Sciatic nerve (tissue), 2 donors: Measurements from ENCODE around the gene WIPI1. TPM values are rescaled to one million over a fixed set of nuclear protein-coding genes. Genes with fewer than 3 reads are reported as not detected.
A peak's percentile ranks its signal among the peaks of the same experiment; 100 is the strongest.
"Not testable (repeated sequence)": the region's sequence is repeated elsewhere in the genome, so short reads cannot be mapped to it uniquely, and the experiment has no call there.

Source experiments
- ATAC-seq: fragments of 200-7000 bp; cut with Tn5 transposase; one replicate; pipeline ENCODE4 v1.9.1; 2020; ENCODE audit warnings: mild to moderate bottlenecking, moderate library complexity
- DNase-seq: peaks from one replicate; pipeline ENCODE4 v3.0.0-alpha.2; 2020; ENCODE audit warnings: low spot score
- intact Hi-C: fragments of 100-400 bp; cut with DNase I; formaldehyde crosslinking; loops from one replicate; pipeline ENCODE4 v1.14.2; 2022
- microRNA-seq: library from miRNA; unstranded; fragments of <30 nt; microRNA quantifications from one replicate; pipeline ENCODE4 v1.2.0, GENCODE V29; 2020
- total RNA-seq: library from RNA; stranded (reverse); fragmentation: NEBNext Ultra II Directional; extraction: Animal tissue kit (Norgen Biotek cat#: 25700); gene quantifications from one replicate; pipeline ENCODE4 v1.2.1, GENCODE V29; 2021
- donor health status: DM: no; HTN: no; CAD: no.
- donor health status: DM: no; HTN: no; CAD: no.

The WIPI1 gene
- total RNA-seq, 1 donor from 2014 or later, result 46.5 TPM

DNA sequence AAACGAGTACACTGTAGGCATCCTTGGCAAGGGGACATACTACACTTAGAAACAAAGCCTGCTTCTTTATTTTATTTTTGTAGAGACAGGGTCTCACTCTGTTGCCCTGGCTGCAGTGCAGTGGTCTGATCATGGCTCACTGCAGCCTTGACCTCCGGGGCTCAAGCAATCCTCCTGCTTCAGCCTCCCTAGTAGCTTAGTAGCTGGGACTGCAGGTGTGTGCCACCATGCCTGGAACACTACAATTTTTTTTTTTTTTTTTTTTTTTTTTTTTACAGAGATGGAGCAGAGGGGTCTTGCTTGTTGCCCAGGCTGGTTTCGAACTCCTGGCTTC, 78.2 kb downstream of the WIPI1 start:
- no peak for ATAC-seq
- DNase-seq, result no peak
- intact Hi-C loops, result no loop called here

DNA sequence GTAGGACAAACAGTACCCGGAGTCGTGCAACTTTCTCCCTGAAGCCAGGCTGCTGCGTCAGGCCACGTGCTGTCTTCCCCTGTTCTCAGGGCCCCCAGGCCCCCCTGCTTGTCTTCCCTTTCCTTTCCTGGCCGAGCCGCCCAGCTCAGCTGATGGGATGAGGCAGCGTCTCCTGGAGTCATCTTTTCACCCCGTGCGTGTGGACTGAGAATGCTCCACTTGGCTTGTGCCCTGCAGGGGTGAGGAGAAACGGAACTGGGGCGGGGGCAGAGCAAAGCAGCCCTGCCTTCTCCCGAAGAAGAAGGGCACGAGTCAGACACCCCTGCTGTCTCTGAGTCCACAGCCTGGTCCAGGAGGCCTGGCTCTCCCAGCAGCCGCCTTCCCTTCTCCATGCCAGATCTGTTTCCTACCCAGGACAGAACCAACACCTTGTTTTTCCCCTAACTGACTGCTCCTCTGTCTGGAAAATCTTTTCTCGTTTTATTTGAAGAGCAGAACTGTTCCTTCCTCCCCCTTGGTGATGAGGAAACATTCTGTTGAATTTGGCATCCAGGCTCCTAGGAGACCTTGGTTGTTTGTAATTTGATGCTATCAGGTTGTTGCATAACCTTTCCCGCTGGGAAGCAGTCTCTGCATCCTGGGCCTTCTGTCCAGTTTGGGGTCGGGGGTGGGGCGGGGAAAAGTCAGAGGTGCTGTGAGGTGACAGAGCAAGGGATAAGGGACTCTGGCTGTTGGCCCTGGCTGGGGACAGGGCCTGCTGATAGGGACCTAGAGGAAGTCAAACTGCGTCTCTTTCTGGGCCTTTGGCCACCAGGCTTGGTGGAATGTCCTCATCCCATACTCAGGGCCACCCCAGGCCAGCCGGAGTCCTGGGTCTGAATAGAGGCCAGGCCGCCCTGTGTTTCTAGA, 78.8 kb downstream of the WIPI1 start:
- intact Hi-C loops, result no loop called here
- ATAC-seq (peak; percentile 96), DNase-seq (peak; percentile 94)

DNA sequence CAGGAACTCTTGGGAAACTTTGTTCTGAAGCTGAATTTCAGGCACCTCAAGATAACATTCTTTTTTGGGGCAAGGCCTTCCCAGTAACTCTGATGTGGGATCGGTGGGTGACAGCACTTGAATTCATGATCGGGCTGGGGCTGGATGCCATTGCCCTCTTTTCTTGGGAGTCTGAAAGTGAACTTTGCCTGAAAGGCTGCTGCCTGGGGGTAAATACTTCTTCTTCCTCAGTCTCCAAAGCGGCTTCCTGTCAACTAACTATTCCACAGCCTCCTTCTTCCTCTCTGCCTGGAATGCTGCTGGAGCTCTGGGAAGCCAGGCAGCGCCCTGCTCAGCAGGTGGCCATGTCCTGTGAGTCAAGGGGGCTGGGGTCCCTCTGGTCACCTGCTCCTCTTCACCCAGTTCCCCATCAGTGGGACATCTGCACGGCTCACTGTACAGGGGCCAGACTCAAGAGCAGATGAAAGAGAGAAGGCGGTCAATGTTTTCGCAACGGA, 79.5 kb downstream of the WIPI1 start:
- ATAC-seq (no peak), DNase-seq (no peak)
- intact Hi-C loops, result no loop called here

DNA sequence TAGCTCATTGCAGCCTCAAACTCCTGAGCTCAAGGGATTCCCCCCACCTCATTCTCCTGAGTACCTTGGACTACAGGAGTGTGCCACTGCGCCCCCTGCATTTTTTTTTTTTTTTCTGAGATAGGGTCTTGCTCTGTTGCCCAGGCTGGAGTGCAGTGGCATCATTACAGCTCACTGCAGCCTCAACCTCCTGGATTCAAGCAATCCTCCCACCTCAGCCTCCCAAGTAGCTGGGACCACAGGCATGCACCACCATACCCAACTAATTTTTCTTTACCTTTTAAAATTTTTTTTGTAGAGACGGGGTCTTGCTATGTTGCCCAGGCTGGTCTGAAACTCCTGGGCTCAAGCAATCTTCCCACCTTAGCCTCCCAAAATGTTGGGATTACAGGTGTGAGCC, 81.1 kb downstream of the WIPI1 start:
- DNase-seq, ATAC-seq, intact Hi-C loops: not testable (repeated sequence)

DNA sequence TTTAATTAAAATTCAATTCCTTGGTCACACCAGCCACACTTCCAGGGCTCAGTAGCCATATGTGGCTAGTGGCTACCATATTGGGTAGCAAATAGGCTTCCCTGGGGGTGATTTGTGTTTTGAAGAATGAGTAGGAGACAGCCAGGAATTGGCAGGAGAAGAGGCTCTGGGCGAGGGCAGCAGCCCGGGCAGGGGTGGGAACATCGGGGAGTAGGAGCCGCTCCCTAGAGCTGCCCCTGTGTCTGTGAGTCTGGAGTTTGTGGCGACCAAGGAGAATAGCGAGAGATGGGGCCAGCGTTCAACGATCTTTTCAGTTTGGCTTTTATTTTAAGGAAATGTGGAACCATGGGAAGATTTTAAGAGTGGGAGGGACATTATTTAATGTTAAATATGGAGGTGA, 81.7 kb downstream of the WIPI1 start:
- intact Hi-C loops, result no loop called here
- ATAC-seq, result no peak
- DNase-seq, result no peak

Small RNA genes within 50 kb of the gene (microRNA-seq; reads per million reads assigned to microRNA genes)
- not detected for gene MIR635

Other genes with a start within 250 kb of the WIPI1 start
- 62.1 TPM for gene AMZ2, start 209.5 kb downstream of the WIPI1 start, total RNA-seq
- gene SLC16A6, start 166.4 kb downstream of the WIPI1 start, total RNA-seq, result 1.1 TPM
- gene ARSG, start 166.0 kb downstream of the WIPI1 start, total RNA-seq, result 7.0 TPM
- 320 TPM for gene PRKAR1A, start 54.9 kb upstream of the WIPI1 start, total RNA-seq
- 56.5 TPM for gene FAM20A, start 143.9 kb upstream of the WIPI1 start, total RNA-seq